Measurements from ENCODE around the gene BTD.
A peak's percentile ranks its signal among the peaks of the same experiment; 100 is the strongest.

The BTD gene, protein sequence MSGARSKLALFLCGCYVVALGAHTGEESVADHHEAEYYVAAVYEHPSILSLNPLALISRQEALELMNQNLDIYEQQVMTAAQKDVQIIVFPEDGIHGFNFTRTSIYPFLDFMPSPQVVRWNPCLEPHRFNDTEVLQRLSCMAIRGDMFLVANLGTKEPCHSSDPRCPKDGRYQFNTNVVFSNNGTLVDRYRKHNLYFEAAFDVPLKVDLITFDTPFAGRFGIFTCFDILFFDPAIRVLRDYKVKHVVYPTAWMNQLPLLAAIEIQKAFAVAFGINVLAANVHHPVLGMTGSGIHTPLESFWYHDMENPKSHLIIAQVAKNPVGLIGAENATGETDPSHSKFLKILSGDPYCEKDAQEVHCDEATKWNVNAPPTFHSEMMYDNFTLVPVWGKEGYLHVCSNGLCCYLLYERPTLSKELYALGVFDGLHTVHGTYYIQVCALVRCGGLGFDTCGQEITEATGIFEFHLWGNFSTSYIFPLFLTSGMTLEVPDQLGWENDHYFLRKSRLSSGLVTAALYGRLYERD

DNA sequence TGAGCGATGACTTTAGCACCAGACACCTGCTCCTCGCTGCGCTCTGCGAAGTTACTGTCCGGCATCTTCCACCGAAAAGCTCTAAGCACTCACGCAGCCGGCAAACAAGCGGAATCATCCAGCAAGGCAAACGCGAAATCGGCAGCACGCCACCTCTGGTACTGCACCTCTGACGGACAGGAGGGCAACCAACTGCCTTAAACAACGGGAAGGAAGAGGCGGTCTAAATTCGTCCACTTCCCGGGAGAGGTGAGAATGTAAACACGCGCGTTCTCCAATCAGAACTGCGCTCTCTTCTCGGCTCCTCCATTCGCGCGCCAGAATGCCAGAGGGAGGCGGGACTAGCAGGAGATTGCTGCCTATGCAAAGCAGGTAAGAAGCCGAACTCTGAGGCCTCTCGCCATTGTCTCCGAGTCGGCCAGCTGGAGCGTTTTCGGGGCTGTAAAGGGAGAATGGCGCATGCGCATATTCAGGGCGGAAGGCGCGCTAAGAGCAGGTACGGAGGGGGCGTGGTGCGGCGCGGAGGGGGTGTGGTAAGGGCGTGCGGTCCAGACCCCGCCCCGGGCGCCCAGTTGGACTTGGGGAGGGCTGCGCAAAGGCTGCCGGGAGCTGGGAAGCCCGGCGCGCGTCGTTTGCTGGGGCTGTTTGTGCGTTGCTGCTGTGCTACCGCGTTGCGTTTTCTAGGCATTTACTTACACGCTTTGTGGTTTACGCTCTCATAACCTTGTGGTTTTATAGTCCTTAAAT, at the start of gene BTD, which contains the start of gene HACL1:
Gene BTD, plus strand, starts transcription at position 347 of the 747 bp plus-strand sequence. CDS start 33,695 bp downstream, outside the sequence.
Gene HACL1, minus strand, starts transcription at position 171 of the 747 bp plus-strand sequence. Its CDS starts 106 bp downstream, at position 65.
- DNase-seq (ENCODE audit: low read depth in 3 of 3), result peak; percentile 96 to 98 (median 97)

DNA sequence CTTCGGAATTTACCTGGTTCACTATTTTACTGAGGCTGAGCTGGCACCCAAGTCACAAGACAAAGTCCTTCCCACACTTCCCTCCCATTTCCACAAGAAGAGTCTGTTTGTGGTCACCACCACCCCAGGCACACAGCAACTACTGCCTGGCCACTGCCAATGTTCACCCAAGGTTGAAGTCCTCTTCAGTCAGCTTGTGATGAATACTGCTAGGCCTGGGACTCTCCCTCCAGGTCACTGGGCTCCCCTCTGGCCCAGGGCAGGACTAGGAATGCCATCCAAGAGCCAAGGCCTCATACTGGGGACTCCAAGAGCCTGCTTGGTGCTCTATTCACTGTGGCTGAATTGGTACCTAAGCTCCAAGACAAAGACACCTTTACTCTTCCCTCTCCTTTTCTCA, 49.6 kb upstream of the BTD start:
- no peak for DNase-seq (ENCODE audit: low read depth in 3 of 3)

DNA sequence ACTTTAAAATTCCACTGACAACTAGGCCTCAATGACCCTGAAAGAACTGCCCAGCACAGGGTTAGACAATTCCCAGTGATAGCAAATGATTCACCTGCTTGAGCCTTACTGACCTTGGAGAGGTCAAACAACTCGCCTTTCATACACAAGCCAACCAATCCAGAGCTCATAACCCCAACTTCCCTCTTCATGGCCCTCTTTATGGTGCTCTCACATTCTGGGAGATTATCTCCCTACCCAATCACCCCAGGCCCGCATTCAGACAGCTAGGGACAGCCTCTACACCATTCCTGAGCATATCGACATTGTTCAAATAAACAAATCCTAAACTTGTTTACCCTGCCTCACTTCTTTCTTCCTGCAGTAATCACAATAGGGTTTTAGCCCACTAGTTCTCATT, 47.8 kb upstream of the BTD start:
- no peak for DNase-seq (ENCODE audit: low read depth in 3 of 3)

DNA sequence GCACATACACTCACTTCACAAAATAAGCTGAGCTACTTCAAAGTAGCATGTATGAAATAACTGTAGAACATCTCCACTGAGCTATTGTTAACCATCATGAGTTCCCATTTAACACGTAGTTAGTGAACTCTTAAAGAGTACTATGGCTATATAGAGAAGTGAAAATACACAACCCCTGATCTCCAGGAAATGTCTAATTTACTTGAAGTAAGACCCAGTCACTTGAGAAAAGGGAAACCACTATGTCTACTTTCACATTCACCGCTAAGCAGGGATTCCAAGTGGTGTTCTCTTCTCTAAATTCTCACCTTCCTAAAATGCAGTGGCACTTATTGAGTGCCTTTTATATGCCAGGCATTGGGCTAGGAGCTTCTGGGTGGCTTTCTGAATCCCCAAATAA, 45.0 kb upstream of the BTD start:
- DNase-seq (ENCODE audit: low read depth in 3 of 3), result no peak

DNA sequence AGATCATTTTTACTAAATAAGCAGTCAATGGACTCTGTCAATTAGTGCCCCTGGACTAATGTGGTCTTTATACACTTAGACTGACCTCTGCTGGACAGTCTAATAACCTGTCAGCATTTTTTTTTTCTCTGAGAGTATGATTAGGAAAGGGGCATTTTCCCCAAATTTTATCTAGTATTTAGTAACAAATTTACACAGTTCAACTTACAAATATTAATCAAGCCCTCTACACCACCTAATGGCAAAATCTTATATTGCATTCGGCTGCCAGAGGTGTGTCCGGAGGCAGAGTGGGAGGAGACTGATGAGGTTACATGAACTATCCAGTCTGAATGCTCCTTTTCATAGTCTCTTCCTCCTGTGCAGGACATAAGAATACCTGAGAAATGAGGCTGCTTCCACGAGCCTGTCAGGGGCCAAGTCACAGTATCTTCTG, 44.0 kb upstream of the BTD start:
- DNase-seq (ENCODE audit: low read depth in 3 of 3), result peak in 2 of 3 experiments; percentile 5 to 22

DNA sequence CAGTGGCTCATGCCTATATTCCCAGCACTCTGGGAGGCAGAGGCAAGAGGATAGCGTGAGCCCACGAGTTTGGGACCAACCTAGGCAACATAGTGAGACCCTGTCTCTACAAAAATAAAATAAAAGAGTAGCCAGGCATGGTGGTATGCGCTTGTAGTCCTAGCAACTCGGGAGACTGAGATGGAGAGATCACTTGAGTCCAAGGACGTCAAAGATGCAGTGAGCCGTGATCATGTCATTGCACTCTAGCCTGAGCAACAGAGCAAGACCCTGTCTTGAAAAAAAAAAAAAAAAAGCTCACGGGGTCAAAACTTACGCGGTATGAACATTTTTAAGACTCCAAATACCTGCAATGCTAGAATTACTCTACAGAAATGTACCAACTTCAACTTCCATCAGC, 43.0 kb upstream of the BTD start:
- DNase-seq (ENCODE audit: low read depth in 3 of 3), result no peak

DNA sequence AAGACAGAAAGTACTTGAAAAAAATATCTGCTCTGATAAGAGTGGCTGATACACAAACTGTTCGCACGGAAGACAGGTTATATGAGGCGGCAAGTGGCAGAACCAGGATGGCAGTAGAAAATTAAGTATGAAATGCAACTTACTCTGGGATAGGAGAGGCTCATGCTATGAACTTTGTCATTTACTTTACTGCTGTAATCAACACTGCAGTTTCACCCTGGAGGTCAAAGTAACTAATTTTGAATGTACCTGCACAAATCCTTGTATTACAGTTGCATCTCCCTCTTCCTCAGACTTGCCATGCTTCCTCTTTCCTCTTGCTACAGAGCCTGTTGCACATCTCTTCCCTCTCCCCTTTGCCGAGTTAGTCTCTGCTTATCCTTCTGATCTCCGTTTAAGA, 39.0 kb upstream of the BTD start:
- DNase-seq (ENCODE audit: low read depth in 3 of 3), result no peak

DNA sequence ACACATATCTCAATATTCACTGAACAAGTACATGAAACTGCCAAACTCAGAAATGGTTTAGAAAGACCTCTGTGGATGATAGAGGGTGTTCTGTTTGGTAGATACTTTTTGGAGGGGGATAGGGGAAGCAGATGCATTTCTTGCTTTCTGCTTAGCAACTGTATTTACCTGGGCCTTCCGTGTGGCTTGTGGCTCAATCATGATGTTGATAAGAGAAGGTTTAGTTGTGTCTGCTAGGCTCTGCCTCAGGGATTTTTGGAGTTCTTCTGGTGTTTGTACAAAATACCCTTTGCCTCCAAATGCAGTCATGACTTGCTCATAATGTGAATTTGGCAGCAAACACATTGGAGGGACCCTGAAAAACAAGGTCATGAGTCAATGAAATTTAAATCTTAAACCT, 38.4 kb upstream of the BTD start:
- DNase-seq (ENCODE audit: low read depth in 3 of 3), result no peak

DNA sequence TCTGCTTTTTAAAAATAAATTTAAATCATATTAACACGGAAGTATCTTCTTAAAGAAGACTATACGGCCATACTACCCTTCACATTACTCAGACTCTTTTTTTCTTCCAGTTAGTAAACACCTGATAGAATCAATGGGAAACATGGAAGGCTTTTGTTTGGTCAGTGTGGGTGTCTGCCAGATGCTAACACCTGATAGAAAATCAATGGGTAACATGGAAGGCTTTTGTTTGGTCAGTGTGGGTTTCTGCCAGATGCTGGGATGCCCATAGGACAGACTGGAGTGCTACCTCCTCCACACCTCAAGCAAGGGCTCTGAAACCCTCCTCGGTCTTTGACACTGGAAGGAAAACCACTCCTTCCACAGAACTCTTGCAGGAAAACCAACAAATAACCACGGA, 29.4 kb upstream of the BTD start:
- no peak for DNase-seq (ENCODE audit: low read depth in 3 of 3)

DNA sequence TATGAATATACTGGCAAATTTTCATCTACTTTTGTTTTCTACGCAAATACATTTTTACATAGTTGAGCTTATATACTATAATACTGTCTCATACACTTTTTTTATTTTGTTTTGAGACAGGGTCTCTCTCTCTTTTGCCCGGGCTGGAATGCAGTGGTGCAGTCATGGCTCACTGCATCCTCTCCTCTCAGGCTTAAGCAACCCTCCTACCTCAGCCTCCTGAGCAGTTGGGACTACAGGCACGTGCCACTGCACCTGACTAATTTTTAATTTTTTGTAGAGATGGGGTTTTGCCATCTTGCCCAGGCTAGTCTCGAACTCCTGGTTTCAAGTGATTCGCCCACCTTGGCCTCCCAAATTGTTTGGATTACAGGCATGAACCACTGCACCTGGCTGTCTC, 26.1 kb upstream of the BTD start:
- no peak for DNase-seq (ENCODE audit: low read depth in 3 of 3)

DNA sequence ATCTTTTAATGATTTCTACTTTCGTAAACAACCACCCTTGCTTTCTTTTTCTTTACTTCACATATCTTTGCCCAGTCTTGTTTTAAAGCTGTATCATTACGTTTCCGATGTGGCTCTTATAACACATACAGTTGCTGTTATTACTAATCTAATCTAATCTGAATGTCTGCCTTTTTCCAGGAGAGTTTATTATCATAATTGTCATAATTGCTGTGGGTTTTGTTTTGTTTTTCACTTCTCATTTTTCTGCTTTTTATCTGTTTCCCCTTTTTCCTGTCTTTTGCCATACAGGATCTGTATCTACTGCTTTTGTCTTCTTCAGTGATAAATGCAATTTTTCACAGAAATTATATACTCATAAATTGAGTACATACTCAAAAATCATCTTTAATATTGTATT, 25.1 kb upstream of the BTD start:
- no peak for DNase-seq (ENCODE audit: low read depth in 3 of 3)

DNA sequence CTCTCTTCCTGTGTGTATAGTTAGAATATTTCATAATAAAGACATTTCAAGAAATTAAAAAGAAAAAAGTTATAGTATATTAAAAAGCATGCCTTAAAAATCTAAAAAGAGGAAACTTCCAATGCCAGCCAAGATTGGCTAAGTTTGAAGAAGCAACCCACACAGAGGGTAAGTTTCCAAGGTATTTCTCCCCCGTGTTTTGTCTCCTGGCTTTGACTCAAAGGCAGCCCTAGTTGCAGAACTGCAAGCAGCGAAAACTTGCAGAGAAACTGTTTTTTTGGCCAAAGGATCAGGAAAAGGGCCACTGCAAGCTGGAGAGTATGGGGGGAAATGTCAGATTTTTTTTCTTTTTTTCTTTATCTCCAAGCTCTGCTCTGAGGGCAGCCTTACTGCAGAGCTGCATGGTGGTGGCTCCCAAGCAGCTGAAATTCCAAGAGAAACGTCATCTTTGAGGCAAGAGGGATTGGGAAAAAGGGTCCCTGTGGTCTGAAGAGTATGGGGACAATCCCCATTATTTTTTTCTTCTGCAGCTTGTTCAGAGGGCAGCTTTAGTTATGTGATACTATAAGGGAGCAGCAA, 23.2 kb upstream of the BTD start:
- DNase-seq (ENCODE audit: low read depth in 3 of 3), result no peak

DNA sequence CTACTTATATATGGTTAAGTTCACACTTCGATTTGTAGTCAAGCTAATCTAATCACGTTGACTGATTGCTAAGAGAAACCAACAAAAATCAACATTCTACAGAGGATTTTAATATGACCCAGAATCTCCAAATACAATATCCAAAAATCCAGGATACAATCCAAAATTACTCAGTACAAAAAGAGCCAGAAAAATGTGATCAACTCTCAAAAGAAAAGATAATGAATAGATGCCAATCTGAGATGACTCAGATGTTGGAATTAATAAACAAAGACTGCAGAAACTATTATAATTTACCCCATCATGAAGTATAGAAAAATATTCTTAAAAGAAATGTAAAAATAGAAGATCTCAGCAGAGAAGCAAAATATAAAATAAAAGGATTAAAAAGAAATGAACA, 22.5 kb upstream of the BTD start:
- DNase-seq (ENCODE audit: low read depth in 3 of 3), result no peak

DNA sequence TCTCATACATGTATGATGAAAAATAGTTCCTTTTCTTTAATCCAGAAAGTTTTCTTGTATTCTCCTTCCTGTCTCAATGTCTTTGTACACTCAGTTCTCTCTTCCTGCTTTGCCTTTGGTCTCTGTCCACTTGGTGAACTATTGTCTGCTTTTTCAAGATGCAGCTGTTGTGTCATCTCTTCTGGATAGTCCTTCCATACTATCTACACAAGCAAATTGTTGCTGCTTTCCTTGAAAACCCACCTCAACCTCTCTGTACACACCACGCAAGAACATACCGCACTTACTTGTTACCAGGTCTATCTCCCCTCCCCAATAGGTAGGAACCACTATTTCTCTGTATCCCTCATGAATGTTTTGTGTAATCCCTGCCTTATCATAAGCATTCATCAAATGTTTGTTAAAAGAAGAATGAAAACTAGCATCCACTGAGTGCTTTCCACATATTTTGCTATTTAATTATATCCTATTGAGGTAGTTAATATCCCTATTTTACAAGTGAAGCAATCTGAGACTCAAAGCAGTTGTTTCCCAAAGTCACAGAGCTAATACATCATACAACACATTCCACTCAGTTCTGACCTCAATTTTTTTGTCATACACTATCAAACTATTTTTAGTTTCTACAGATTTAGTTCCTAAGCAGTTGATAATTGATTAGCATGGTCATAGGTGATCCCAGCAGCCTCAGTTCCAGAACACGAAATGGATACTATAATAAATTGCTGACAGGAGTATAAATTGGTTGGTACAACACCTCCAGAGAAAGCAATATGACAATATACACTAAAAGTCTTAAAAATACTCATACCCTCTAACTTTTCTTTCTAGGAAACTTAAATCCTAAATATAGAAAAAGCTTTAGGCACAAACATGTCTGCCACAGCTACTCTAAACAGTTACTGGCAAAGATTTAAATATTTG, 19.8 kb upstream of the BTD start:
- no peak for DNase-seq (ENCODE audit: low read depth in 3 of 3)

DNA sequence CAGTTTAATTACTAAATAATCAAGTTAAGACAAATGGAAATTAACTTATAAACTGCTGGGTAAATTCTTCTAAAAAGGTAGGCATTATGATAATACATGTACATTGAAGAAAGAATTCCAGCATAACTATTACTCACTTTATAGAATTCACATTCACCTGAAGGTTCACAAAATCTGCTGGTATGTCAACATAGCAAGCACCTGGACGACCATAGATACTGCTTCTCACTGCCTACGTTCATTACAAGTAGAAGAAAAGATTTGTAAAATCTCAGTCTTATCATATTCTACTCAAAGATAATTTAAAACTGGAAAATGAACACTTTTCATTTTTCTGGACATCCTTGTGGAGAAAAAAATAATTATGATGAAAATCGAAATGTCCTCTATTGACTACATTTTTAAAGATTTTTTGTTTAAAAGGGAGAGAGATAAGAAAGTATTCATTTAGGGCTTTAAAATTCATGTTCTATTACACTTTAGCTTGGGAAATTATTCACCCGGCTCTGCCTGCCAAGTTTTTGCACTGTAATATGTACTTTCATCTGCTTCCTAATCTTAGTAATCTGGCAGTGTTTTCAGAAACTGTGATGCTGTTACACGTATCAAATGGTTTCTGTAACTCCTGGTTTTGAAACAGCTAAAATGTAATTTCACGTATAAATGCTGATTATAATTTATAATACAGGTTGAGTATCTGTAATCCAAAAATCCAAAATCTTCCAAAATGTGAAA, 16.3 kb upstream of the BTD start:
- DNase-seq (ENCODE audit: low read depth in 3 of 3), result no peak

DNA sequence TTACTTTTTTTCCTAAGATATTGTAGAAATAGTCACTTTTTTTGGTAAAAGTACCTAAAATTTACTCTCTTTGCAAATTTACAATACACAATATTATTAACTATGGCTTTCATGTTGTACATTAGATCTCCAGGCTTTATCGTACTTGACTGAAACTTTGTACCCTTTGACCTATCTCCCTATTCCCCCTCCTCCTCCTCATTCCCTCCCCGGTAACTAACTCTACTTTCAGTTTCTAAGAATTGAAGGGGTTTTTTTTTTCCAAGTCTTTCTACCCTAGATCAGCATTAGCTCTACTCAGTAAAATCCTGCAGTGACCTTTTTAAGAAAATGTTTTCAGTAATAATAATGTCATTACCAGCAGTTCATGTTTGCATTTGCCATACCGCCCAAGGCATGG, 10.3 kb upstream of the BTD start:
- DNase-seq (ENCODE audit: low read depth in 3 of 3), result no peak

DNA sequence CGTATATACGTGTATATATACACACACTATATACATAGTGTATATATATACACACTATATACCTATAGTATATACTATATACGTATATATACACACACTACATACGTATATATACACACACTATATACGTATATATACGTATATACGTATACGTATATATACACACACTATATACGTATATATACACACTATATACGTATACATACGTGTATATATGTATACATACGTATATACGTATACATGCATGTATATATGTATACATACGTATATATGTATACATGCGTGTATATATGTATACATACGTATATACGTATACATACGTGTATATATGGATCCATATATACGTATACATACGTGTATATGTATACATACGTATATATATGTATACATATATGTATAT, 9.6 kb upstream of the BTD start:
- DNase-seq (ENCODE audit: low read depth in 3 of 3), result no peak

DNA sequence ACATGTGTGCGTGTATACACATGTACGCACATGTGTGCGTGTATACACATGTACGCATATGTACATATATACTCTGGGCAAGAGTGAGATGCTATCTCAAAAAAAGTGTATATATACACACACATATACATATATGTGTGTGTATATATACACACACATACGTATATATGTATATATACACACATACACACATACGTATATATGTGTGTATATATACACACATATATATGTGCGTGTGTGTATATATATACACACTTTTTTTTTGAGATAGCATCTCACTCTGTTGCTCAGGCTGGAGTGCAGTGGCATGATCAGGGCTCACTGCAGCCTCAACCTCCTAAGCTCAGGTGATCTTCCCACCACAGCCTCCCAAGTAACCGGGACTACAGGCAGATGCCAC, 8.6 kb upstream of the BTD start:
- no peak for DNase-seq (ENCODE audit: low read depth in 3 of 3)

DNA sequence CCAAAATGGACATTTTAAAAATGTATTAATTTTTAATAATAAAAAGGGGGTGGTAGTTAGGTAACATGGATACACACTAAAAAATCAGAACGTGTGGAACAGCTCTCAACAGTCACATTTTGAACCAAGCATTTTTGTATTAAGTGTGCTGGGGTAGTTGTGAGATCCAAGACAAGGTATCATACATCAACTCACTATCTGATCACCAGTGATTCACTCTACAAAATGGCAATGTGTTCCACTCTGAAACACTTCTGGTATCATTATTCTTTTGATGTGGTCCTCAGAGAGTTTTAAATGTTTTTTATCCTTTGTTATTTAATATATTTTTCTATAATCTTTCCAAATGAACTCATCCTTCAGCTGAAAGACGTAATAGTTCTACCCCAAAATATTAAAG, 5.6 kb upstream of the BTD start:
- no peak for DNase-seq (ENCODE audit: low read depth in 3 of 3)

DNA sequence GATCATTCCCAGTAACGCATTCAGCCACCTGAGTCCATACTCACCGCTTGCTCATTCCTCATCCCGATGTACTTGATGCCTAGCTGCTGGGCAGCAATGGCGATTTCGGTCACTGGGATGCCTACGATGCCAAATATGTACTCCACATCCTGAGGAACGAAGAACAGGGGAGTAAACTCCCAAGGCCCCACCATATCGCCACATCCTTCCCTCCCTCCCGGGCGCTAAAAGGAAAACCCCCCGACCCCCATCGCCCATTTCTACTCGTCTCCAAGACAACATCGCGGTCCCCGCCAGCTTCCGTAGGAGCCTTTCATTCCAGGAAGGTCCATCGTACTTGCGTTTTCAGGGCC, 523 bp upstream of the BTD start:
- no peak for DNase-seq (ENCODE audit: low read depth in 3 of 3)

DNA sequence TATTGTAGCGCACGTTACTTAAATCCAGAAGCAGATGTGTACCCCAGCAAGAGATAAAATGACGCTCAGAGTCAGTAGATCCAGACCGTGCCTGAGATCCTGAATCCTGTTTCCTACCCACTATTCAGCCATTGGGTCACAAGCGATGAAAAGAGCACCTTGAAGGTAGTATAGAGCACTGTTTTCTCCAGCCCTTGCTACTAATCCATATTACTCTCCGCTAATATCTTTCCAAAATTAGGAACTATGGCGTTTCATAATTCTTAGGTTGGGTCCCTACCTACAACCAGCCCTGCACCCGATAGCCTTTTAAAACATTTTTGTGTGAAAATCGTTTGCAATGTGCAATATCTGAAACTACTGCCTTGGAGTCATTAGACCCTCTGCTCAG, 596 bp downstream of the BTD start:
- DNase-seq (ENCODE audit: low read depth in 3 of 3), result no peak
